ENCODE measurements around the gene JAK3. TPM values are rescaled to one million over a fixed set of nuclear protein-coding genes. Genes with fewer than 3 reads are reported as not detected.

Gene JAK3
- total and polyA plus RNA-seq, 4 donors = 0.87 to 7.1 (median 3.0) TPM

DNA sequence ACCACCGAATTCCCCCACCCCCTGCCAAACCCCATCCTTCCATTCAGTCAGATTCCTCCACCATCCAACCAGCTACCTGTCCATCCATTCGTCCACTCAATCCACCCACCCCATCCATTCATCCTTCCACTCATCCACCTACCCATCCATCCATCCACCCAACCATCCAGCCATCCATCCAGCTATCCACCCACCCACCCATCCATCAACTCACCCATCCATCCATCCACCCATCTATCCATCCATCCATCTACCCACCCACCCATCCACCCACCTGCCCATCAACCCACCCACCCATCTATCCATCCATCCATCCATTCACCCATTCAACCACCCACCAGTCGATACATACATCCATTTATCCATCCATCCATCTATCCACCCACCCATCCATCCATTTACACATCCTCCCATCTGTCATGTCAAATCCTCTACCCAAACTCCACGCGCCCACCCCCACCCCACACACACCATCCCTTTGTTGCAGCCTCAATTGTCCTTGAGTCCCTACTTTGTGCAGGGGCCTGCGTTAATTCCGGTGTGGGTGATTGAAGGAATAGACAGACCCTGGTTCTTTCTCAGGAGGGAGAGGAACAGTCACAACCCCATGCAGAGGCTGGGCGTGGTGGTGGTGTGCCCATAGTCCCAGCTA lies 18.7 kb upstream of the JAK3 start:
- peaks cover 1 to 6% (median 3%) of the 10 kb centered on the region in 4 donors for H3K4me1 ChIP-seq (ENCODE audit: control insufficient read depth in 4 of 4, insufficient read depth in 4 of 4, low read length in 3 of 4)
- no peak overlapping the region for H3K4me3 ChIP-seq (ENCODE audit: low read depth in 1 of 3, low read length in 3 of 3)
- H3K9me3 ChIP-seq (ENCODE audit: control insufficient read depth in 4 of 4, low read length in 3 of 4) = no peaks in the 10 kb centered on the region
- no peak overlapping the region for H3K9ac ChIP-seq (ENCODE audit: low read depth in 1 of 2, low read length in 2 of 2)
- H3K27ac ChIP-seq (ENCODE audit: low read depth in 1 of 2, low read length in 2 of 2) = no peak overlapping the region
- 89% methylated on average over 8 of the region's 8 CpGs for WGBS
- no peak for TF ChIP-seq TAF1 (conservative IDR thresholded peaks at IDR 0.05)
- TF ChIP-seq YY1 (IDR thresholded peaks at IDR 0.05) = no peak
- TF ChIP-seq HNF4A (conservative IDR thresholded peaks at IDR 0.05) = no peak
- peaks cover 0 to 5% (median 3%) of the 10 kb centered on the region in 4 donors for H3K27me3 ChIP-seq (ENCODE audit: control insufficient read depth in 4 of 4, insufficient read depth in 4 of 4, low read length in 3 of 4)
- no peak for DNase-seq (ENCODE audit: low spot score)
- peaks cover 17 to 31% (median 24%) of the 10 kb centered on the region in 4 donors for H3K36me3 ChIP-seq (ENCODE audit: control insufficient read depth in 4 of 4, insufficient read depth in 3 of 4, low read depth in 1 of 4, low read length in 3 of 4)

DNA sequence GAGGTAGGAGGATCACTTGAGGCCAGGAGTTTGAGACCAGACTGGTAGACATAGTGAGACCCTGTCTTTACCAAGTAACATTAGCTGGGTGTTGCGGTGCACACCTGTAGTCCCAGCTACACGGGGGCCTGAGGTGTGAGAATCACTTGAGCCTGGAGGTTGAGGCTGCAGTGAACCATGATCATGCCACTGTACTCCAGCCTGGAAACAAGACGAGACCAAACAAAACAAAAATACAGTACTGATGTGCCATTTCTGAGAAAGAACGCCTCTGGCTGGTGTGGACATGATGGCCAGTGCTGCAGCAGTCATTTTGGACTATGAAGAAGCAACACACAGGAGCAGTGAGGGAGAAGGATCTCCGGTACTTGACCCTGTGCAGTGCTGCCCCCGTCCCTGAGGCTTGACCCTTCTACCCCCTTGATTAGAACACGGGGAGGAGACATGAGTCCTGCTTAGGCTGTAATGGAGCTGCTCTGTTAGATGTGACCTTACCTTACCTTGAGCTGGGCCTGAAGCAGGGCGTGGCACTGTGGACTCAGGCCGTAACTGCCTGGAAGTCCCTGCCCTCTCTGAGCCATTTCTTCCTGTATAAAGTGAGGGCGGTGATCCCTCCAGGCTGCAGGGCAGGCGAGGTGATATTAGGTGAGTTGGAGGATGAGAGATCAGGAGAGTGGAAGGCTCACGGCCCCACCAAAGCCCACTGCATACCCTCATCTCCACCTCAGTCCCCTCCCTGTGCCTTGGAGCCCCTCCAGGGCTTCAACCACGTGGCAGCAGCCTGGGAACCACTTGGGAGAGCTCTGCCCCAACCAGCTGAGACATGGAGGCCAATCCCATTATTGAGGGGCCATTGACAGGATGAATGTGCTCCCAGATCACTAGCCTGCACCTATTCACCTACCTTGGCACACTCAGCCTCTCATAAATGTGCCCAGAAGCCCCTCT lies 17.9 kb upstream of the JAK3 start:
- WGBS = 69% methylated on average over 13 of the region's 13 CpGs
- Histone ChIP-seq H3K27me3 (ENCODE audit: control insufficient read depth in 4 of 4, insufficient read depth in 4 of 4, low read length in 3 of 4) (peaks cover 0 to 2% (median 0%) of the 10 kb centered on the region in 4 donors), H3K9ac (ENCODE audit: low read depth in 1 of 2, low read length in 2 of 2) (no peak overlapping the region), H3K4me3 (ENCODE audit: low read depth in 1 of 3, low read length in 3 of 3) (no peak overlapping the region), H3K27ac (ENCODE audit: low read depth in 1 of 2, low read length in 2 of 2) (no peak overlapping the region), H3K9me3 (ENCODE audit: control insufficient read depth in 4 of 4, low read length in 3 of 4) (no peaks in the 10 kb centered on the region), H3K36me3 (ENCODE audit: control insufficient read depth in 4 of 4, insufficient read depth in 3 of 4, low read depth in 1 of 4, low read length in 3 of 4) (peaks cover 17 to 31% (median 25%) of the 10 kb centered on the region in 4 donors), H3K4me1 (ENCODE audit: control insufficient read depth in 4 of 4, insufficient read depth in 4 of 4, low read length in 3 of 4) (peaks cover 3 to 14% (median 10%) of the 10 kb centered on the region in 4 donors)
- TF ChIP-seq RXRA (IDR thresholded peaks at IDR 0.05) = peak in 1 of 2 donors; percentile 20
- no peak for TF ChIP-seq JUND (IDR thresholded peaks at IDR 0.05)
- TF ChIP-seq, protein P1, sequence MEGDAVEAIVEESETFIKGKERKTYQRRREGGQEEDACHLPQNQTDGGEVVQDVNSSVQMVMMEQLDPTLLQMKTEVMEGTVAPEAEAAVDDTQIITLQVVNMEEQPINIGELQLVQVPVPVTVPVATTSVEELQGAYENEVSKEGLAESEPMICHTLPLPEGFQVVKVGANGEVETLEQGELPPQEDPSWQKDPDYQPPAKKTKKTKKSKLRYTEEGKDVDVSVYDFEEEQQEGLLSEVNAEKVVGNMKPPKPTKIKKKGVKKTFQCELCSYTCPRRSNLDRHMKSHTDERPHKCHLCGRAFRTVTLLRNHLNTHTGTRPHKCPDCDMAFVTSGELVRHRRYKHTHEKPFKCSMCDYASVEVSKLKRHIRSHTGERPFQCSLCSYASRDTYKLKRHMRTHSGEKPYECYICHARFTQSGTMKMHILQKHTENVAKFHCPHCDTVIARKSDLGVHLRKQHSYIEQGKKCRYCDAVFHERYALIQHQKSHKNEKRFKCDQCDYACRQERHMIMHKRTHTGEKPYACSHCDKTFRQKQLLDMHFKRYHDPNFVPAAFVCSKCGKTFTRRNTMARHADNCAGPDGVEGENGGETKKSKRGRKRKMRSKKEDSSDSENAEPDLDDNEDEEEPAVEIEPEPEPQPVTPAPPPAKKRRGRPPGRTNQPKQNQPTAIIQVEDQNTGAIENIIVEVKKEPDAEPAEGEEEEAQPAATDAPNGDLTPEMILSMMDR (IDR thresholded peaks at IDR 0.05; ENCODE audit: low read depth, low read length, missing input control) = no peak
- TF ChIP-seq HNF4G (IDR thresholded peaks at IDR 0.05) = no peak
- TF ChIP-seq, protein P2, sequence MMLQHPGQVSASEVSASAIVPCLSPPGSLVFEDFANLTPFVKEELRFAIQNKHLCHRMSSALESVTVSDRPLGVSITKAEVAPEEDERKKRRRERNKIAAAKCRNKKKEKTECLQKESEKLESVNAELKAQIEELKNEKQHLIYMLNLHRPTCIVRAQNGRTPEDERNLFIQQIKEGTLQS (IDR thresholded peaks at IDR 0.05) = no peak
- TF ChIP-seq, protein P3, sequence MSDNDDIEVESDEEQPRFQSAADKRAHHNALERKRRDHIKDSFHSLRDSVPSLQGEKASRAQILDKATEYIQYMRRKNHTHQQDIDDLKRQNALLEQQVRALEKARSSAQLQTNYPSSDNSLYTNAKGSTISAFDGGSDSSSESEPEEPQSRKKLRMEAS (IDR thresholded peaks at IDR 0.05) = no peak
- TF ChIP-seq FOXA1 (IDR thresholded peaks at IDR 0.05) = no peak
- TF ChIP-seq FOXA2 (IDR thresholded peaks at IDR 0.05) = no peak
- no peak for DNase-seq (ENCODE audit: low spot score)

DNA sequence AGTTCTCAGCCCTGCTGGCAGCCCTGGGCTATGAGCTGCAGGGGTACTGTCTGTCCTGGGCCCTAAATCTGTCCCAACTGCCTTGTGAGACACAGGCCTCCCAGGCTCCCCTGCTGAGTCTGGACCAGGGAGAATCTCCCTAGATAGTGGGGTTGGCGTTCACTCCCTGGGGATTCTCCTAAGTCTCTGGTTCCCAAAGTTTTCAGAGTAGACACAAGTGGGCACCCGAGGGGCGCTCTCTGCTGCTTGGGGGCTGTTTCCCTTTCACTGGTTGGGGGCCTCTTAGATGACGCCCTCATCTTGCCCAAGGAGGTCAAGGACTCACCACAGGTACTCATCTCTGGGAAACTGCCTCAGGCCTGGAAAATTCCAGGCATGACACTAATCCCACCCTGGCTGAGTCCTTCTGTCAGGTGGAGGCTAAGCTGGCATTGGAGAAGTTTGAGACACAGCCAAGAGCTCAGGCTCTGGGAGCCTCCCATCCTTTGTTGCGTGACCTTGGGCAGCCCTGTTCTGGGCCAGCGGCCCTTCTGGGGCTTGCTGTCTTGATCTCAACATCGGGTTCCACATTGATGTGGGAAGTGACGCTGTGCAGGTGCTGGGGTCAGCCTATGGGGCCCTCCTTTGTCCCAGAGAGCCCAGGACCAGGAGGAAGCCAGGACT lies 15.9 kb upstream of the JAK3 start:
- H3K36me3 ChIP-seq (ENCODE audit: control insufficient read depth in 4 of 4, insufficient read depth in 3 of 4, low read depth in 1 of 4, low read length in 3 of 4) = peaks cover 17 to 31% (median 25%) of the 10 kb centered on the region in 4 donors
- 86% methylated on average over 8 of the region's 8 CpGs for WGBS
- H3K27ac ChIP-seq (ENCODE audit: low read depth in 1 of 2, low read length in 2 of 2) = peak overlapping the region in 1 of 2 donors; percentile 23
- no peak overlapping the region for H3K9ac ChIP-seq (ENCODE audit: low read depth in 1 of 2, low read length in 2 of 2)
- no peak for DNase-seq (ENCODE audit: low spot score)
- TF ChIP-seq, protein P2 (IDR thresholded peaks at IDR 0.05) = no peak
- TF ChIP-seq, protein P4, sequence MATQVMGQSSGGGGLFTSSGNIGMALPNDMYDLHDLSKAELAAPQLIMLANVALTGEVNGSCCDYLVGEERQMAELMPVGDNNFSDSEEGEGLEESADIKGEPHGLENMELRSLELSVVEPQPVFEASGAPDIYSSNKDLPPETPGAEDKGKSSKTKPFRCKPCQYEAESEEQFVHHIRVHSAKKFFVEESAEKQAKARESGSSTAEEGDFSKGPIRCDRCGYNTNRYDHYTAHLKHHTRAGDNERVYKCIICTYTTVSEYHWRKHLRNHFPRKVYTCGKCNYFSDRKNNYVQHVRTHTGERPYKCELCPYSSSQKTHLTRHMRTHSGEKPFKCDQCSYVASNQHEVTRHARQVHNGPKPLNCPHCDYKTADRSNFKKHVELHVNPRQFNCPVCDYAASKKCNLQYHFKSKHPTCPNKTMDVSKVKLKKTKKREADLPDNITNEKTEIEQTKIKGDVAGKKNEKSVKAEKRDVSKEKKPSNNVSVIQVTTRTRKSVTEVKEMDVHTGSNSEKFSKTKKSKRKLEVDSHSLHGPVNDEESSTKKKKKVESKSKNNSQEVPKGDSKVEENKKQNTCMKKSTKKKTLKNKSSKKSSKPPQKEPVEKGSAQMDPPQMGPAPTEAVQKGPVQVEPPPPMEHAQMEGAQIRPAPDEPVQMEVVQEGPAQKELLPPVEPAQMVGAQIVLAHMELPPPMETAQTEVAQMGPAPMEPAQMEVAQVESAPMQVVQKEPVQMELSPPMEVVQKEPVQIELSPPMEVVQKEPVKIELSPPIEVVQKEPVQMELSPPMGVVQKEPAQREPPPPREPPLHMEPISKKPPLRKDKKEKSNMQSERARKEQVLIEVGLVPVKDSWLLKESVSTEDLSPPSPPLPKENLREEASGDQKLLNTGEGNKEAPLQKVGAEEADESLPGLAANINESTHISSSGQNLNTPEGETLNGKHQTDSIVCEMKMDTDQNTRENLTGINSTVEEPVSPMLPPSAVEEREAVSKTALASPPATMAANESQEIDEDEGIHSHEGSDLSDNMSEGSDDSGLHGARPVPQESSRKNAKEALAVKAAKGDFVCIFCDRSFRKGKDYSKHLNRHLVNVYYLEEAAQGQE (IDR thresholded peaks at IDR 0.05) = no peak
- TF ChIP-seq GABPA (IDR thresholded peaks at IDR 0.05 in 1 of 2, conservative IDR thresholded peaks at IDR 0.05 in 1 of 2) = no peak
- TF ChIP-seq HNF4A (conservative IDR thresholded peaks at IDR 0.05) = no peak
- TF ChIP-seq, protein P5, sequence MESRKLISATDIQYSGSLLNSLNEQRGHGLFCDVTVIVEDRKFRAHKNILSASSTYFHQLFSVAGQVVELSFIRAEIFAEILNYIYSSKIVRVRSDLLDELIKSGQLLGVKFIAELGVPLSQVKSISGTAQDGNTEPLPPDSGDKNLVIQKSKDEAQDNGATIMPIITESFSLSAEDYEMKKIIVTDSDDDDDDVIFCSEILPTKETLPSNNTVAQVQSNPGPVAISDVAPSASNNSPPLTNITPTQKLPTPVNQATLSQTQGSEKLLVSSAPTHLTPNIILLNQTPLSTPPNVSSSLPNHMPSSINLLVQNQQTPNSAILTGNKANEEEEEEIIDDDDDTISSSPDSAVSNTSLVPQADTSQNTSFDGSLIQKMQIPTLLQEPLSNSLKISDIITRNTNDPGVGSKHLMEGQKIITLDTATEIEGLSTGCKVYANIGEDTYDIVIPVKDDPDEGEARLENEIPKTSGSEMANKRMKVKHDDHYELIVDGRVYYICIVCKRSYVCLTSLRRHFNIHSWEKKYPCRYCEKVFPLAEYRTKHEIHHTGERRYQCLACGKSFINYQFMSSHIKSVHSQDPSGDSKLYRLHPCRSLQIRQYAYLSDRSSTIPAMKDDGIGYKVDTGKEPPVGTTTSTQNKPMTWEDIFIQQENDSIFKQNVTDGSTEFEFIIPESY (IDR thresholded peaks at IDR 0.05) = no peak
- no peak for TF ChIP-seq RAD21 (IDR thresholded peaks at IDR 0.05)
- TF ChIP-seq HNF4G (IDR thresholded peaks at IDR 0.05) = no peak
- no peak for TF ChIP-seq EGR1 (IDR thresholded peaks at IDR 0.05; ENCODE audit: low read depth in 2 of 2)
- no peak for TF ChIP-seq JUND (IDR thresholded peaks at IDR 0.05)
- H3K4me1 ChIP-seq (ENCODE audit: control insufficient read depth in 4 of 4, insufficient read depth in 4 of 4, low read length in 3 of 4) = peaks cover 3 to 18% (median 13%) of the 10 kb centered on the region in 4 donors
- H3K4me3 ChIP-seq (ENCODE audit: low read depth in 1 of 3, low read length in 3 of 3) = no peak overlapping the region
- H3K9me3 ChIP-seq (ENCODE audit: control insufficient read depth in 4 of 4, low read length in 3 of 4) = no peaks in the 10 kb centered on the region
- H3K27me3 ChIP-seq (ENCODE audit: control insufficient read depth in 4 of 4, insufficient read depth in 4 of 4, low read length in 3 of 4) = no peaks in the 10 kb centered on the region
